ENCODE data around the gene SOCS1. TPM values are rescaled to one million over a fixed set of nuclear protein-coding genes. Genes with fewer than 3 reads are reported as not detected.

Gene SOCS1
- total RNA-seq, 3 donors from 2014 or later (not counting 1 experiment from before 2014, with no cell fraction given): 21.7 to 74.7 (median 27.2) TPM

DNA sequence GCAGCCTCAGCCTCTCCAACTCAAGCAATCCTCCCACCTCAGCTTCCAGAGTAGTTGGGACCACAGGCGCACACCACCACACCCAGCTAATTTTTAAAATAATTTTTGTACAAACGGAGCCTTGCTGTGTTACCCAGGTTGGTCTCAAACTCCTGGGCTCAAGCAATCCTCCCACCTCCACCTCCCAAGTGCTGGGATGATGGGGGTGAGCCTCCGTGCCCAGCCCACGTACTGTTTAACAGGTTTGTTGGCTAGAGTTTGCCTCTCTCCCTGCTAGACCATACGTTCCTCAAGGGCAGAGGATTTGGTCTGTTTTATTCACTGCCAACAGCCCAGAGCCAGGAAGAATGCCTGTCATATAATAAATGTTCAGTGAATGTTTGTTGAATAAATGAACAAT is 26.6 kb downstream of the SOCS1 start:
- H3K27ac Mint-ChIP-seq: peak overlapping the region; percentile 42 to 66
- Histone ChIP-seq H3K4me1 (ENCODE audit: control insufficient read depth, insufficient read depth, low read length) (peaks cover 51% of the 10 kb centered on the region), H3K36me3 (ENCODE audit: control insufficient read depth, insufficient read depth, low read length) (no peaks in the 10 kb centered on the region), H3K27ac (ENCODE audit: low read length) (no peak overlapping the region), H3K4me3 (ENCODE audit: low read length) (no peak overlapping the region), H3K9me3 (ENCODE audit: control insufficient read depth, insufficient read depth, low read length) (no peaks in the 10 kb centered on the region), H3K27me3 (ENCODE audit: control insufficient read depth, insufficient read depth, low read length) (no peaks in the 10 kb centered on the region)
- no peaks in the 10 kb centered on the region for H3K27me3 Mint-ChIP-seq (ENCODE audit: low read depth in 2 of 2)
- WGBS (ENCODE audit: insufficient coverage): 98% methylated on average over 5 of the region's 5 CpGs
- ATAC-seq (no peak), DNase-seq (no peak)
- intact Hi-C loops (cut with micrococcal nuclease): loop anchor here (5.0 kb wide), 1 partner anchor 123 kb away; no protein-coding TSS in a partner anchor
- no peaks in the 10 kb centered on the region for H3K36me3 Mint-ChIP-seq
- H3K4me3 Mint-ChIP-seq: no peak overlapping the region
- peaks cover 45 to 48% of the 10 kb centered on the region in 2 donors for H3K4me1 Mint-ChIP-seq
- TF ChIP-seq, protein P1, sequence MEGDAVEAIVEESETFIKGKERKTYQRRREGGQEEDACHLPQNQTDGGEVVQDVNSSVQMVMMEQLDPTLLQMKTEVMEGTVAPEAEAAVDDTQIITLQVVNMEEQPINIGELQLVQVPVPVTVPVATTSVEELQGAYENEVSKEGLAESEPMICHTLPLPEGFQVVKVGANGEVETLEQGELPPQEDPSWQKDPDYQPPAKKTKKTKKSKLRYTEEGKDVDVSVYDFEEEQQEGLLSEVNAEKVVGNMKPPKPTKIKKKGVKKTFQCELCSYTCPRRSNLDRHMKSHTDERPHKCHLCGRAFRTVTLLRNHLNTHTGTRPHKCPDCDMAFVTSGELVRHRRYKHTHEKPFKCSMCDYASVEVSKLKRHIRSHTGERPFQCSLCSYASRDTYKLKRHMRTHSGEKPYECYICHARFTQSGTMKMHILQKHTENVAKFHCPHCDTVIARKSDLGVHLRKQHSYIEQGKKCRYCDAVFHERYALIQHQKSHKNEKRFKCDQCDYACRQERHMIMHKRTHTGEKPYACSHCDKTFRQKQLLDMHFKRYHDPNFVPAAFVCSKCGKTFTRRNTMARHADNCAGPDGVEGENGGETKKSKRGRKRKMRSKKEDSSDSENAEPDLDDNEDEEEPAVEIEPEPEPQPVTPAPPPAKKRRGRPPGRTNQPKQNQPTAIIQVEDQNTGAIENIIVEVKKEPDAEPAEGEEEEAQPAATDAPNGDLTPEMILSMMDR (IDR thresholded peaks at IDR 0.05): no peak
- H3K9me3 Mint-ChIP-seq: no peaks in the 10 kb centered on the region

DNA sequence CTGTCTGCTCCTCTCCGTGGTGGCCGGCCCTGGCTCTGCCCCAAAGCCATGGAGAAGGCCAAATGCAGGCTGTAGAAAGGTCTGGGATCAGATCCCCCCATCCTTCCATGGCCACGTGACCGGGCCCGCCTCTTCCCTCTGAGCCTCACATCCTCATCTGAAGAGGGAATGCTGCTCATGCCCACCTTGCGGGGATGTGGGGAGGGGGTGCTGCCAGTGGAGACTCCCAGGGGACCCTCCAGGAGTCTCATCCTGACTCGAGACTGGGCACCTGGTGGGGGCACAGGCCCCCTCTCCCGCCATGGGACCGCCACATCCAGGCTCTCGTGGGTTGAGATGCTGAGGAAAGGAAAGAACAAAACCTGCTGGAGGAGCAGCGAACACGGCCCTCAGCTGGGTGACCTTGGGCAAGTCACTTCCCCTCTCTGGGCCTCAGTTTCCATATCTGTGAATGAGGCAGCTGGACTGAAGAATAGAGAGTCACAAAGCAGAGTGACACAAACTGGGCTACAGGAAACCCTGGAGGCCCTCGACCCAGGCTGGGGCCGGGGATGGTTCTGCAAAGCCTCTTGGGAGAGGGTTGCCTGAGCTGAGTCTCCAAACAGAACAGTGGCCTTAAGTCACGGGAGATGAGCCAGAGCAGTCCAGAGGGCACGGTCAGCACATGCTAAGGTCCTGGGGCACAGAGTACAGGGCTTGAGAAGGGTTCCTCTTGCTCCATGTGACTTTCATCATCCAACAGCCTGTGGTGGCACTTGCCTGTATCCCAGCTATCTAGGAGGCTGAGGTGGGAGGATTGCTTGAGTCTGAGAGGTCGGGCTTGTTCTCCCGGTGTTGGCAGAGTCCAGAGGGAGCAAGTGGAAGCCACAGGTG is 30.1 kb downstream of the SOCS1 start:
- H3K4me3 ChIP-seq (ENCODE audit: low read length): peak overlapping the region; percentile 19
- TF ChIP-seq, protein P1 (IDR thresholded peaks at IDR 0.05): no peak

DNA sequence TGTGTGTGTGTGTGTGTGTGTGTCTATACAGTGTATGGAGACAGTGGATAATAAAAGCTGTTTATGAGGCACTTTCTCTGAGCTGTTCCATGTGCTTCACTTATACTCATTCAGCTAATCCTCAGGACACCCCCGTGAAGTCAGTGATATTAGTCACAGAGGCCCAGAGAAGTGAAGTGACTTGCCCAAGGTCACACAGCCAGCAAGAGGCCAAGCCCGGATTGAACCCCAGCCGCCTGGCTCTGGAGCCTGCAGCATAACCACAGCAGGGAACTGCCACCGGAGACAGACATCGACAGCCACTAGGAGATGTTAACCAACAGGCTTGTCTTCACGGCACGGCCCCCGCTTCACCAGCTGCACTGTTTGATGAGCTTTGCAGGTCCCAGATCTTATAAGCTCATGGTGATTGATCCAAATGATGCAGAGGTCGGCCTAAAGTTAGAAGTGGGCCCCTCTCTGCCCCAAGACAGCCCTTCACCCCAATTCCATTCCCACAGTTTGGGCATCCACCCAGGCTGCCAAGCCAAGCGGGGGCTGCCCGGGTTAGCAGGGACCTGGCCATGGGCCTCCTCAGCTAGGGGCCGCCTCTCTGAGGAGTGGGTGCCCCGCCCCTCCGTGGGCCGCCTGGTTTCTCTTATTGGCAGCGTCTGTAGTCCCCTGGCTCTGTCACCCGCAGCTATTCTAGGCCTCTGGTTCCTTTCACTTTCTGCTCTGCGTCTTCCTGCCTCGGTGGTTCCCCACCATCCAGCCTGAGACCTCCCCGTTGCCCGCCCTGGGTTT is 30.9 kb downstream of the SOCS1 start:
- 4% methylated on average over 21 of the region's 21 CpGs for WGBS (ENCODE audit: insufficient coverage)

More for the DNA sequence above, 30.1 kb downstream of the SOCS1 start:
- Mint-ChIP-seq H3K4me3 (peak overlapping the region; percentile 83), H3K36me3 (no peaks in the 10 kb centered on the region), H3K27ac (peak overlapping the region; percentile 91), H3K9me3 (no peaks in the 10 kb centered on the region), H3K27me3 (ENCODE audit: low read depth in 2 of 2) (no peaks in the 10 kb centered on the region), H3K4me1 (peaks cover 20 to 33% of the 10 kb centered on the region in 2 donors)
- DNase-seq (no peak), ATAC-seq (no peak)
- 52% methylated on average over 15 of the region's 18 CpGs for WGBS (ENCODE audit: insufficient coverage)
- Histone ChIP-seq H3K36me3 (ENCODE audit: control insufficient read depth, insufficient read depth, low read length) (no peaks in the 10 kb centered on the region), H3K27ac (ENCODE audit: low read length) (peak overlapping the region; percentile 87), H3K4me1 (ENCODE audit: control insufficient read depth, insufficient read depth, low read length) (peaks cover 34% of the 10 kb centered on the region), H3K27me3 (ENCODE audit: control insufficient read depth, insufficient read depth, low read length) (no peaks in the 10 kb centered on the region), H3K9me3 (ENCODE audit: control insufficient read depth, insufficient read depth, low read length) (no peaks in the 10 kb centered on the region)
- intact Hi-C loops (cut with micrococcal nuclease): loop anchor here (1.0 to 5.0 kb wide), 3 partner anchors 7 to 126 kb away; no protein-coding TSS in a partner anchor

More for the DNA sequence above, 30.9 kb downstream of the SOCS1 start:
- peak overlapping the region; percentile 19 for H3K4me3 ChIP-seq (ENCODE audit: low read length)
- peaks cover 19 to 35% of the 10 kb centered on the region in 2 donors for H3K4me1 Mint-ChIP-seq
- H3K4me1 ChIP-seq (ENCODE audit: control insufficient read depth, insufficient read depth, low read length): peaks cover 34% of the 10 kb centered on the region
- no peaks in the 10 kb centered on the region for H3K36me3 Mint-ChIP-seq
- DNase-seq (peak; percentile 73 to 91), ATAC-seq (peak; percentile 83 to 92 (median 89))
- H3K9me3 Mint-ChIP-seq: no peaks in the 10 kb centered on the region
- TF ChIP-seq, protein P1 (IDR thresholded peaks at IDR 0.05): no peak
- H3K27ac ChIP-seq (ENCODE audit: low read length): peak overlapping the region; percentile 87
- no peaks in the 10 kb centered on the region for H3K27me3 ChIP-seq (ENCODE audit: control insufficient read depth, insufficient read depth, low read length)
- H3K27me3 Mint-ChIP-seq (ENCODE audit: low read depth in 2 of 2): no peaks in the 10 kb centered on the region
- intact Hi-C loops (cut with micrococcal nuclease): loop anchor here (1.0 to 5.0 kb wide), 3 partner anchors 8 to 127 kb away; no protein-coding TSS in a partner anchor
- no peaks in the 10 kb centered on the region for H3K9me3 ChIP-seq (ENCODE audit: control insufficient read depth, insufficient read depth, low read length)
- peak overlapping the region; percentile 91 for H3K27ac Mint-ChIP-seq
- H3K4me3 Mint-ChIP-seq: peak overlapping the region; percentile 83
- no peaks in the 10 kb centered on the region for H3K36me3 ChIP-seq (ENCODE audit: control insufficient read depth, insufficient read depth, low read length)
